ENCODE measurements around the gene CPM. TPM values are rescaled to one million over a fixed set of nuclear protein-coding genes. Genes with fewer than 3 reads are reported as not detected.

Gene CPM
- polyA plus RNA-seq, 1 donor (not counting 4 experiments of a cell fraction or from before 2014, with no cell fraction given) = 2.5 TPM

DNA sequence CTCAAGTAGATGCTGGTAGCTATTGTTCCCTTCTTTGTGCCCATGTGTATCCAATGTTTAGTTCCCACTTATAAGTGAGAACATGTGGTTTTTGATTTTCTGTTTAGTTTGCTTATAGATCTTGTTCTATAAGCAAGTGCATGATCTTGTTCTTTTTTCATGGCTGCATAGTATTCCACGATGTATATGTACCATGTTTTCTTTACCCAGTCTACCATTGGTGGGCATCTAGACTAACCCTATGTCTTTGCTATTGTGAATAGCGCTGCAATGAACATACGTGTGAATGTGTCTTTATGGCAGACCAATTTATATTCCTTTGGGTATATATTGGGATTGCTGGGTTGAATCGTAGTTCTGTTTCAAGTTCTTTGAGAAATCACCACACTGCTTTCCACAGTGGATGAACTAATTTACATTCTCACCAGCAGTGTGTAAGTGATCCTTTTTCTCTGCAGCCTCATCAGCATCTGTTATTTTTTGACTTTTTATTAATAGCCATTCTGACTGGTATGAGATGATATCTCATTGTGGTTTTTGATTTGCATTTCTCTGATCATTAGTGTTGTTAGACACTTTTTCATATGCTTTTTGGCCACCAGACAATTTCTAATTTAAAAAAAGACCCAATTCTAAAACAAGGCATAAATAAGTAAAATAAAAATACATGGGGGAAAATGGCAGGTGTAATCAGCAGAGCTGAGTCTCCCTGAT, 50.6 kb downstream of the CPM start:
- Histone ChIP-seq H3K9ac (ENCODE audit: control insufficient read depth, extremely low read depth, insufficient read depth, low read length) (no peak overlapping the region), H3K4me3 (ENCODE audit: control insufficient read depth in 2 of 3, extremely low read depth in 1 of 3, insufficient read depth in 2 of 3, low read depth in 1 of 3, low read length in 3 of 3) (no peak overlapping the region), H3K4me2 (ENCODE audit: control insufficient read depth, extremely low read depth, insufficient read depth, low read depth, low read length) (no peak overlapping the region), H3K27ac (ENCODE audit: control insufficient read depth, insufficient read depth, low read length) (no peak overlapping the region), H3K9me3 (ENCODE audit: control insufficient read depth, low read depth, low read length) (no peaks in the 10 kb centered on the region), H3K4me1 (ENCODE audit: control insufficient read depth, extremely low read depth, insufficient read depth, low read length) (no peaks in the 10 kb centered on the region), H3K27me3 (ENCODE audit: control insufficient read depth, extremely low read depth, insufficient read depth, low read length) (no peaks in the 10 kb centered on the region), H2AFZ (ENCODE audit: control insufficient read depth, low read length) (no peak overlapping the region), H3K9me1 (ENCODE audit: control insufficient read depth, extremely low read depth, insufficient read depth, low read length) (no peaks in the 10 kb centered on the region), H4K20me1 (ENCODE audit: control insufficient read depth, extremely low read depth, insufficient read depth, low read length) (no peaks in the 10 kb centered on the region), H3K79me2 (ENCODE audit: control insufficient read depth, insufficient read depth, low read length) (no peaks in the 10 kb centered on the region), H3K36me3 (ENCODE audit: control insufficient read depth in 2 of 2, extremely low read depth in 1 of 2, insufficient read depth in 2 of 2, low read length in 2 of 2) (no peaks in the 10 kb centered on the region)
- DNase-seq (ENCODE audit: low read depth, low spot score) (no peak), FAIRE-seq (no peak)
- TF ChIP-seq, protein P1, sequence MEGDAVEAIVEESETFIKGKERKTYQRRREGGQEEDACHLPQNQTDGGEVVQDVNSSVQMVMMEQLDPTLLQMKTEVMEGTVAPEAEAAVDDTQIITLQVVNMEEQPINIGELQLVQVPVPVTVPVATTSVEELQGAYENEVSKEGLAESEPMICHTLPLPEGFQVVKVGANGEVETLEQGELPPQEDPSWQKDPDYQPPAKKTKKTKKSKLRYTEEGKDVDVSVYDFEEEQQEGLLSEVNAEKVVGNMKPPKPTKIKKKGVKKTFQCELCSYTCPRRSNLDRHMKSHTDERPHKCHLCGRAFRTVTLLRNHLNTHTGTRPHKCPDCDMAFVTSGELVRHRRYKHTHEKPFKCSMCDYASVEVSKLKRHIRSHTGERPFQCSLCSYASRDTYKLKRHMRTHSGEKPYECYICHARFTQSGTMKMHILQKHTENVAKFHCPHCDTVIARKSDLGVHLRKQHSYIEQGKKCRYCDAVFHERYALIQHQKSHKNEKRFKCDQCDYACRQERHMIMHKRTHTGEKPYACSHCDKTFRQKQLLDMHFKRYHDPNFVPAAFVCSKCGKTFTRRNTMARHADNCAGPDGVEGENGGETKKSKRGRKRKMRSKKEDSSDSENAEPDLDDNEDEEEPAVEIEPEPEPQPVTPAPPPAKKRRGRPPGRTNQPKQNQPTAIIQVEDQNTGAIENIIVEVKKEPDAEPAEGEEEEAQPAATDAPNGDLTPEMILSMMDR (optimal IDR thresholded peaks at IDR 0.05 in 1 of 3, IDR thresholded peaks at IDR 0.05 in 1 of 3, conservative IDR thresholded peaks at IDR 0.05 in 1 of 3; ENCODE audit: extremely low read depth in 1 of 3, insufficient read depth in 2 of 3, low read length in 3 of 3) = no peak
- dilution Hi-C loops (cut with MboI; ENCODE audit: extremely low pct_ligation_motif_present, low sequenced_read_pairs) = no loop called here

- FAIRE-seq (no peak), DNase-seq (ENCODE audit: low read depth, low spot score) (no peak)
- Histone ChIP-seq H3K4me2 (ENCODE audit: control insufficient read depth, extremely low read depth, insufficient read depth, low read depth, low read length) (no peak overlapping the region), H2AFZ (ENCODE audit: control insufficient read depth, low read length) (no peak overlapping the region), H4K20me1 (ENCODE audit: control insufficient read depth, extremely low read depth, insufficient read depth, low read length) (no peaks in the 10 kb centered on the region), H3K9me3 (ENCODE audit: control insufficient read depth, low read depth, low read length) (no peaks in the 10 kb centered on the region), H3K79me2 (ENCODE audit: control insufficient read depth, insufficient read depth, low read length) (no peaks in the 10 kb centered on the region), H3K4me3 (ENCODE audit: control insufficient read depth in 2 of 3, extremely low read depth in 1 of 3, insufficient read depth in 2 of 3, low read depth in 1 of 3, low read length in 3 of 3) (no peak overlapping the region), H3K27me3 (ENCODE audit: control insufficient read depth, extremely low read depth, insufficient read depth, low read length) (no peaks in the 10 kb centered on the region), H3K27ac (ENCODE audit: control insufficient read depth, insufficient read depth, low read length) (no peak overlapping the region), H3K36me3 (ENCODE audit: control insufficient read depth in 2 of 2, extremely low read depth in 1 of 2, insufficient read depth in 2 of 2, low read length in 2 of 2) (no peaks in the 10 kb centered on the region), H3K4me1 (ENCODE audit: control insufficient read depth, extremely low read depth, insufficient read depth, low read length) (no peaks in the 10 kb centered on the region), H3K9me1 (ENCODE audit: control insufficient read depth, extremely low read depth, insufficient read depth, low read length) (no peaks in the 10 kb centered on the region), H3K9ac (ENCODE audit: control insufficient read depth, extremely low read depth, insufficient read depth, low read length) (no peak overlapping the region)
- no peak for TF ChIP-seq EZH2 (IDR thresholded peaks at IDR 0.05; ENCODE audit: low read length)
- TF ChIP-seq, protein P1 (optimal IDR thresholded peaks at IDR 0.05 in 1 of 3, IDR thresholded peaks at IDR 0.05 in 1 of 3, conservative IDR thresholded peaks at IDR 0.05 in 1 of 3; ENCODE audit: extremely low read depth in 1 of 3, insufficient read depth in 2 of 3, low read length in 3 of 3) = no peak
- dilution Hi-C loops (cut with MboI; ENCODE audit: extremely low pct_ligation_motif_present, low sequenced_read_pairs) = no loop called here
Observed at GRCh38 chr12:68880660-68881325, 52.2 kb downstream of the CPM start.

Data from keratinocyte (primary cell).